Keratinocyte (primary cell): ENCODE data around the gene APH1A.

Experiments used
- CTCF ChIP-seq, 3 experiments: IDR thresholded peaks in 1 of 3; conservative IDR thresholded peaks in 1 of 3; optimal IDR thresholded peaks in 1 of 3; 2 replicates in 2 of 3; 3 replicates in 1 of 3; pipeline versions ENCODE3 to v1.5.1; 2011; ENCODE audit warnings: low read length in 3 of 3, mild to moderate bottlenecking in 3 of 3, moderate library complexity in 2 of 3, control low read depth in 1 of 3, inconsistent platforms in 1 of 3; ENCODE audit not compliant: insufficient read depth in 2 of 3; ENCODE audit errors: extremely low read depth in 1 of 3
- EZH2 ChIP-seq: IDR thresholded peaks from one replicate; pipeline ENCODE4 v1.6.1; 2012; ENCODE audit warnings: inconsistent platforms, mild to moderate bottlenecking, low read length, moderate library complexity

- TF ChIP-seq CTCF (optimal IDR thresholded peaks at IDR 0.05 in 1 of 3, IDR thresholded peaks at IDR 0.05 in 1 of 3, conservative IDR thresholded peaks at IDR 0.05 in 1 of 3; ENCODE audit: extremely low read depth in 1 of 3, insufficient read depth in 2 of 3, low read length in 3 of 3) = no peak
- TF ChIP-seq EZH2 = no peak
Observed at GRCh38 chr1:150263549-150263948, 5.3 kb downstream of the APH1A start.
